HEK293 (cell line): ENCODE measurements around the gene OR2B6.

Experiments used
- CTCF ChIA-PET: fragments of 350-600 bp; formaldehyde crosslinking; extraction: SDS; loops from one replicate; lab custom pipeline; 2021; ENCODE audit warnings: antibody characterized with exemption; lab: Yijun Ruan, JAX
- POLR2A ChIA-PET: fragments of 300-600 bp; formaldehyde crosslinking; extraction: SDS; loops from one replicate; lab custom pipeline; 2020; ENCODE audit warnings: antibody characterized with exemption, inconsistent platforms; lab: Yijun Ruan, JAX
- H3K27ac ChIP-seq: fragments of 200-500 bp; sonication (Bioruptor generic); 2 replicates; pipeline ENCODE4 v1.5.1; 2014; ENCODE audit warnings: low read depth, low read length, control low read depth, inconsistent platforms; ENCODE audit errors: extremely low read depth
- H3K36me3 ChIP-seq, 2 experiments: fragments of 200-500 bp in 1 of 2; sonication (Bioruptor generic) in 1 of 2; 1 replicate in 1 of 2; 2 replicates in 1 of 2; pipeline ENCODE4 v1.5.1; 2014 to 2017; ENCODE audit warnings: inconsistent platforms in 2 of 2, low read length in 2 of 2; ENCODE audit not compliant: control insufficient read depth in 2 of 2, insufficient read depth in 1 of 2
- H3K4me1 ChIP-seq: fragments of 200-500 bp; sonication (Bioruptor generic); 2 replicates; pipeline ENCODE4 v1.5.1; 2014; ENCODE audit warnings: mild to moderate bottlenecking, low read length, inconsistent platforms; ENCODE audit not compliant: control insufficient read depth, insufficient read depth
- H3K4me3 ChIP-seq: 2 replicates; pipeline ENCODE4 v1.5.1; 2011; ENCODE audit warnings: low read depth, mild to moderate bottlenecking, control low read depth, low read length, moderate library complexity
- H3K9me3 ChIP-seq: fragments of 200-500 bp; sonication (Bioruptor generic); 2 replicates; pipeline ENCODE4 v1.5.1; 2014; ENCODE audit warnings: low read depth, low read length, inconsistent platforms; ENCODE audit not compliant: control insufficient read depth, insufficient read depth
- HOXD13 ChIP-seq: sonication (generic); formaldehyde crosslinking; IDR thresholded peaks from 2 replicates; pipeline ENCODE4 v1.8.0; 2022; ENCODE audit warnings: missing genetic modification reagents, borderline replicate concordance
- KLF8 ChIP-seq: fragments of 450-650 bp; formaldehyde crosslinking; IDR thresholded peaks from 2 replicates; pipeline ENCODE4 v1.5.1; 2016; ENCODE audit warnings: missing biosample characterization, missing genetic modification characterization
- TRIM28 ChIP-seq: IDR thresholded peaks from 2 replicates; pipeline ENCODE4 v1.6.1; 2011; ENCODE audit warnings: low read length, control low read depth, borderline replicate concordance
- ZNF266 ChIP-seq: fragments of 450-650 bp; formaldehyde crosslinking; IDR thresholded peaks from 2 replicates; pipeline ENCODE4 v1.5.1; 2016; ENCODE audit warnings: missing biosample characterization, missing genetic modification characterization, low read depth
- ZNF391 ChIP-seq: fragments of 450-650 bp; formaldehyde crosslinking; IDR thresholded peaks from 2 replicates; pipeline ENCODE4 v1.5.1; 2016; ENCODE audit warnings: low read depth, missing biosample characterization, missing genetic modification characterization, borderline replicate concordance
- ZNF544 ChIP-seq: fragments of 450-650 bp; formaldehyde crosslinking; IDR thresholded peaks from 2 replicates; pipeline ENCODE4 v1.5.0; 2017; ENCODE audit warnings: missing biosample characterization, missing genetic modification characterization
- ZNF555 ChIP-seq: fragments of 450-650 bp; formaldehyde crosslinking; conservative IDR thresholded peaks from 2 replicates; pipeline ENCODE4 v1.5.1; 2017; ENCODE audit warnings: missing biosample characterization, mild to moderate bottlenecking, missing genetic modification characterization, inconsistent platforms
- ZNF558 ChIP-seq: fragments of 450-650 bp; formaldehyde crosslinking; IDR thresholded peaks from 2 replicates; pipeline ENCODE4 v1.5.1; 2016; ENCODE audit warnings: missing biosample characterization, missing genetic modification characterization
- ZNF561 ChIP-seq: fragments of 450-650 bp; IDR thresholded peaks from 2 replicates; pipeline ENCODE4 v1.5.1; 2018; ENCODE audit warnings: missing biosample characterization, missing genetic modification characterization, borderline replicate concordance
- ZNF654 ChIP-seq: fragments of 450-650 bp; formaldehyde crosslinking; IDR thresholded peaks from 2 replicates; pipeline ENCODE4 v1.5.1; 2016; ENCODE audit warnings: low read depth, missing biosample characterization, missing genetic modification characterization
- ZNF670 ChIP-seq: fragments of 450-650 bp; formaldehyde crosslinking; IDR thresholded peaks from 2 replicates; pipeline ENCODE4 v1.5.1; 2016; ENCODE audit warnings: missing biosample characterization, missing genetic modification characterization, low read depth
- TF ChIP-seq, protein P1 (sequence below): fragments of 450-650 bp; formaldehyde crosslinking; IDR thresholded peaks from 2 replicates; pipeline ENCODE4 v1.5.1; 2016; ENCODE audit warnings: missing biosample characterization, missing genetic modification characterization, low read depth
- TF ChIP-seq, protein P2 (sequence below): fragments of 450-650 bp; formaldehyde crosslinking; IDR thresholded peaks from 2 replicates; pipeline ENCODE4 v1.5.1; 2016; ENCODE audit warnings: missing biosample characterization, missing genetic modification characterization
- TF ChIP-seq, protein P3 (sequence below): fragments of 450-650 bp; formaldehyde crosslinking; IDR thresholded peaks from 2 replicates; pipeline ENCODE4; 2016; ENCODE audit warnings: missing biosample characterization, missing genetic modification characterization
- TF ChIP-seq, protein P4 (sequence below): fragments of 450-650 bp; formaldehyde crosslinking; IDR thresholded peaks from 2 replicates; pipeline ENCODE4 v1.5.1; 2016; ENCODE audit warnings: missing biosample characterization, missing genetic modification characterization, borderline replicate concordance
- TF ChIP-seq, protein P5 (sequence below): fragments of 450-650 bp; formaldehyde crosslinking; IDR thresholded peaks from 2 replicates; pipeline ENCODE4 v1.5.1; 2016; ENCODE audit warnings: missing biosample characterization, missing genetic modification characterization
- TF ChIP-seq, protein P6 (sequence below): fragments of 450-650 bp; formaldehyde crosslinking; IDR thresholded peaks from 2 replicates; pipeline ENCODE4 v1.5.1; 2016; ENCODE audit warnings: missing biosample characterization, missing genetic modification characterization
- TF ChIP-seq, protein P7 (sequence below): fragments of 450-650 bp; formaldehyde crosslinking; conservative IDR thresholded peaks from 2 replicates; pipeline ENCODE4 v1.5.1; 2016; ENCODE audit warnings: low read depth, missing biosample characterization, missing genetic modification characterization

OR2B6 gene

DNA sequence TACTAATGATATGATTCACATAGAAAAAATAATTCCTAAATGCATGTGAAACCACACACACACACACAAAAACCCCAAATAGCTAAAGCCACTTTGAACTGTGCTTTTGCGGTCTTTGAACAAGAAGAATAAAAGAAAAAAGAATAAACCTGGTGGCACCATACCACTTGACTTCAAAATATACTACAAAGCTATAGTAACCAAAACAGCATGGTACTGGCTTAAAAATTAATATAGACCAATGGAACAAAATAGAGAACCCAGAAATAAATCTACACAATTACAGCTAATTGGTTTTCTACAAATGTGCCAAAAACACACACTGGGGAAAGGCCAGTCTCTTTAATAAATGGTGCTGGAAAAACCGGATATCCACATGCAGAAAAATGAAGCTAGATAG is 13.4 kb downstream of the OR2B6 start:
- no peaks in the 10 kb centered on the region for H3K36me3 ChIP-seq
- POLR2A ChIA-PET: no interaction called here
- CTCF ChIA-PET: no interaction called here
- H3K4me1 ChIP-seq: no peaks in the 10 kb centered on the region
- H3K9me3 ChIP-seq: no peaks in the 10 kb centered on the region
- H3K4me3 ChIP-seq: no peak overlapping the region
- TF ChIP-seq HOXD13 (CRISPR knock-in tag) (no peak), ZNF555 (tag by site-specific recombination) (no peak), ZNF391 (no peak), ZNF561 (tag by site-specific recombination) (no peak), TRIM28 (no peak), ZNF544 (no peak), KLF8 (tag by site-specific recombination) (no peak), ZNF266 (no peak), ZNF654 (tag by site-specific recombination) (no peak), ZNF558 (tag by site-specific recombination) (no peak), ZNF670 (no peak)
- TF ChIP-seq, protein P1, sequence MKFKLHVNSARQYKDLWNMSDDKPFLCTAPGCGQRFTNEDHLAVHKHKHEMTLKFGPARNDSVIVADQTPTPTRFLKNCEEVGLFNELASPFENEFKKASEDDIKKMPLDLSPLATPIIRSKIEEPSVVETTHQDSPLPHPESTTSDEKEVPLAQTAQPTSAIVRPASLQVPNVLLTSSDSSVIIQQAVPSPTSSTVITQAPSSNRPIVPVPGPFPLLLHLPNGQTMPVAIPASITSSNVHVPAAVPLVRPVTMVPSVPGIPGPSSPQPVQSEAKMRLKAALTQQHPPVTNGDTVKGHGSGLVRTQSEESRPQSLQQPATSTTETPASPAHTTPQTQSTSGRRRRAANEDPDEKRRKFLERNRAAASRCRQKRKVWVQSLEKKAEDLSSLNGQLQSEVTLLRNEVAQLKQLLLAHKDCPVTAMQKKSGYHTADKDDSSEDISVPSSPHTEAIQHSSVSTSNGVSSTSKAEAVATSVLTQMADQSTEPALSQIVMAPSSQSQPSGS (tag by site-specific recombination): no peak
- TF ChIP-seq, protein P2, sequence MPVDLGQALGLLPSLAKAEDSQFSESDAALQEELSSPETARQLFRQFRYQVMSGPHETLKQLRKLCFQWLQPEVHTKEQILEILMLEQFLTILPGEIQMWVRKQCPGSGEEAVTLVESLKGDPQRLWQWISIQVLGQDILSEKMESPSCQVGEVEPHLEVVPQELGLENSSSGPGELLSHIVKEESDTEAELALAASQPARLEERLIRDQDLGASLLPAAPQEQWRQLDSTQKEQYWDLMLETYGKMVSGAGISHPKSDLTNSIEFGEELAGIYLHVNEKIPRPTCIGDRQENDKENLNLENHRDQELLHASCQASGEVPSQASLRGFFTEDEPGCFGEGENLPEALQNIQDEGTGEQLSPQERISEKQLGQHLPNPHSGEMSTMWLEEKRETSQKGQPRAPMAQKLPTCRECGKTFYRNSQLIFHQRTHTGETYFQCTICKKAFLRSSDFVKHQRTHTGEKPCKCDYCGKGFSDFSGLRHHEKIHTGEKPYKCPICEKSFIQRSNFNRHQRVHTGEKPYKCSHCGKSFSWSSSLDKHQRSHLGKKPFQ (tag by site-specific recombination): no peak
- TF ChIP-seq, protein P3, sequence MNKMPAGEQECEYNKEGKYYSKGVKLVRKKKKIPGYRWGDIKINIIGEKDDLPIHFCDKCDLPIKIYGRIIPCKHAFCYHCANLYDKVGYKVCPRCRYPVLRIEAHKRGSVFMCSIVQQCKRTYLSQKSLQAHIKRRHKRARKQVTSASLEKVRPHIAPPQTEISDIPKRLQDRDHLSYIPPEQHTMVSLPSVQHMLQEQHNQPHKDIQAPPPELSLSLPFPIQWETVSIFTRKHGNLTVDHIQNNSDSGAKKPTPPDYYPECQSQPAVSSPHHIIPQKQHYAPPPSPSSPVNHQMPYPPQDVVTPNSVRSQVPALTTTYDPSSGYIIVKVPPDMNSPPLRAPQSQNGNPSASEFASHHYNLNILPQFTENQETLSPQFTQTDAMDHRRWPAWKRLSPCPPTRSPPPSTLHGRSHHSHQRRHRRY (tag by site-specific recombination): no peak
- TF ChIP-seq, protein P4, sequence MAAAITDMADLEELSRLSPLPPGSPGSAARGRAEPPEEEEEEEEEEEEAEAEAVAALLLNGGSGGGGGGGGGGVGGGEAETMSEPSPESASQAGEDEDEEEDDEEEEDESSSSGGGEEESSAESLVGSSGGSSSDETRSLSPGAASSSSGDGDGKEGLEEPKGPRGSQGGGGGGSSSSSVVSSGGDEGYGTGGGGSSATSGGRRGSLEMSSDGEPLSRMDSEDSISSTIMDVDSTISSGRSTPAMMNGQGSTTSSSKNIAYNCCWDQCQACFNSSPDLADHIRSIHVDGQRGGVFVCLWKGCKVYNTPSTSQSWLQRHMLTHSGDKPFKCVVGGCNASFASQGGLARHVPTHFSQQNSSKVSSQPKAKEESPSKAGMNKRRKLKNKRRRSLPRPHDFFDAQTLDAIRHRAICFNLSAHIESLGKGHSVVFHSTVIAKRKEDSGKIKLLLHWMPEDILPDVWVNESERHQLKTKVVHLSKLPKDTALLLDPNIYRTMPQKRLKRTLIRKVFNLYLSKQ (tag by site-specific recombination): no peak
- TF ChIP-seq, protein P5, sequence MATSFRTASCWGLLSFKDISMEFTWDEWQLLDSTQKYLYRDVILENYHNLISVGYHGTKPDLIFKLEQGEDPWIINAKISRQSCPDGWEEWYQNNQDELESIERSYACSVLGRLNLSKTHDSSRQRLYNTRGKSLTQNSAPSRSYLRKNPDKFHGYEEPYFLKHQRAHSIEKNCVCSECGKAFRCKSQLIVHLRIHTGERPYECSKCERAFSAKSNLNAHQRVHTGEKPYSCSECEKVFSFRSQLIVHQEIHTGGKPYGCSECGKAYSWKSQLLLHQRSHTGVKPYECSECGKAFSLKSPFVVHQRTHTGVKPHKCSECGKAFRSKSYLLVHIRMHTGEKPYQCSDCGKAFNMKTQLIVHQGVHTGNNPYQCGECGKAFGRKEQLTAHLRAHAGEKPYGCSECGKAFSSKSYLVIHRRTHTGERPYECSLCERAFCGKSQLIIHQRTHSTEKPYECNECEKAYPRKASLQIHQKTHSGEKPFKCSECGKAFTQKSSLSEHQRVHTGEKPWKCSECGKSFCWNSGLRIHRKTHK: no peak
- TF ChIP-seq, protein P6, sequence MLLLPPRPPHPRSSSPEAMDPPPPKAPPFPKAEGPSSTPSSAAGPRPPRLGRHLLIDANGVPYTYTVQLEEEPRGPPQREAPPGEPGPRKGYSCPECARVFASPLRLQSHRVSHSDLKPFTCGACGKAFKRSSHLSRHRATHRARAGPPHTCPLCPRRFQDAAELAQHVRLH (tag by site-specific recombination): no peak
- TF ChIP-seq, protein P7, sequence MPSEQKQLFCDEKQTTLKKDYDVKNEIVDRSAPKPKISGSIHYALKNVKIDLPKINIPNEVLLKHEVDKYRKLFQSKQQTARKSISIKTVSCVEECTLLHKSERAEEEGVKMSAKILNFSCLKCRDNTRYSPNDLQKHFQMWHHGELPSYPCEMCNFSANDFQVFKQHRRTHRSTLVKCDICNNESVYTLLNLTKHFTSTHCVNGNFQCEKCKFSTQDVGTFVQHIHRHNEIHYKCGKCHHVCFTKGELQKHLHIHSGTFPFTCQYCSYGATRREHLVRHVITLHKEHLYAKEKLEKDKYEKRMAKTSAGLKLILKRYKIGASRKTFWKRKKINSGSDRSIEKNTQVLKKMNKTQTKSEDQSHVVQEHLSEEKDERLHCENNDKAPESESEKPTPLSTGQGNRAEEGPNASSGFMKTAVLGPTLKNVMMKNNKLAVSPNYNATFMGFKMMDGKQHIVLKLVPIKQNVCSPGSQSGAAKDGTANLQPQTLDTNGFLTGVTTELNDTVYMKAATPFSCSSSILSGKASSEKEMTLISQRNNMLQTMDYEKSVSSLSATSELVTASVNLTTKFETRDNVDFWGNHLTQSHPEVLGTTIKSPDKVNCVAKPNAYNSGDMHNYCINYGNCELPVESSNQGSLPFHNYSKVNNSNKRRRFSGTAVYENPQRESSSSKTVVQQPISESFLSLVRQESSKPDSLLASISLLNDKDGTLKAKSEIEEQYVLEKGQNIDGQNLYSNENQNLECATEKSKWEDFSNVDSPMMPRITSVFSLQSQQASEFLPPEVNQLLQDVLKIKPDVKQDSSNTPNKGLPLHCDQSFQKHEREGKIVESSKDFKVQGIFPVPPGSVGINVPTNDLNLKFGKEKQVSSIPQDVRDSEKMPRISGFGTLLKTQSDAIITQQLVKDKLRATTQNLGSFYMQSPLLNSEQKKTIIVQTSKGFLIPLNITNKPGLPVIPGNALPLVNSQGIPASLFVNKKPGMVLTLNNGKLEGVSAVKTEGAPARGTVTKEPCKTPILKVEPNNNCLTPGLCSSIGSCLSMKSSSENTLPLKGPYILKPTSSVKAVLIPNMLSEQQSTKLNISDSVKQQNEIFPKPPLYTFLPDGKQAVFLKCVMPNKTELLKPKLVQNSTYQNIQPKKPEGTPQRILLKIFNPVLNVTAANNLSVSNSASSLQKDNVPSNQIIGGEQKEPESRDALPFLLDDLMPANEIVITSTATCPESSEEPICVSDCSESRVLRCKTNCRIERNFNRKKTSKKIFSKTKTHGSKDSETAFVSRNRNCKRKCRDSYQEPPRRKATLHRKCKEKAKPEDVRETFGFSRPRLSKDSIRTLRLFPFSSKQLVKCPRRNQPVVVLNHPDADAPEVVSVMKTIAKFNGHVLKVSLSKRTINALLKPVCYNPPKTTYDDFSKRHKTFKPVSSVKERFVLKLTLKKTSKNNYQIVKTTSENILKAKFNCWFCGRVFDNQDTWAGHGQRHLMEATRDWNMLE (tag by site-specific recombination): no peak
- H3K27ac ChIP-seq: no peak overlapping the region
